HG02943 (cell line): ENCODE results near the gene VPREB3.

ENCODE experiments used
- ATAC-seq: cut with Tn5 transposase; IDR thresholded peaks from one replicate; pipeline ENCODE4 v1.9.1; 2021; ENCODE audit warnings: mild to moderate bottlenecking, low read depth, moderate library complexity; ENCODE audit not compliant: unreplicated experiment

The VPREB3 gene

GRCh38 chr22:23783265-23784150 lies 29.3 kb upstream of the VPREB3 start:
- no peak for ATAC-seq

GRCh38 chr22:23782703-23783102 lies 28.5 kb upstream of the VPREB3 start:
- no peak for ATAC-seq

GRCh38 chr22:23782252-23782651 lies 28.0 kb upstream of the VPREB3 start:
- no peak for ATAC-seq

GRCh38 chr22:23781511-23782183 lies 27.4 kb upstream of the VPREB3 start:
- no peak for ATAC-seq

- no peak for ATAC-seq
Measured at GRCh38 chr22:23781065-23781464, 26.8 kb upstream of the VPREB3 start.

- no peak for ATAC-seq
Measured at GRCh38 chr22:23780146-23780748, 26.0 kb upstream of the VPREB3 start.

- no peak for ATAC-seq
Measured at GRCh38 chr22:23779731-23780130, 25.5 kb upstream of the VPREB3 start.

GRCh38 chr22:23779083-23779482 lies 24.9 kb upstream of the VPREB3 start:
- no peak for ATAC-seq

GRCh38 chr22:23778577-23778900 lies 24.3 kb upstream of the VPREB3 start:
- ATAC-seq, result no peak

- no peak for ATAC-seq
Measured at GRCh38 chr22:23777776-23778576, 23.8 kb upstream of the VPREB3 start.

GRCh38 chr22:23775779-23776375 lies 21.7 kb upstream of the VPREB3 start:
- no peak for ATAC-seq

- ATAC-seq, result no peak
Measured at GRCh38 chr22:23774922-23775436, 20.8 kb upstream of the VPREB3 start.

GRCh38 chr22:23774114-23774921 lies 20.1 kb upstream of the VPREB3 start:
- ATAC-seq, result no peak

GRCh38 chr22:23773483-23774113 lies 19.4 kb upstream of the VPREB3 start:
- no peak for ATAC-seq

- ATAC-seq, result no peak
Measured at GRCh38 chr22:23772649-23773473, 18.6 kb upstream of the VPREB3 start, which contains the start of gene MMP11. MMP11 (plus strand) TSS chr22:23772849; CDS start chr22:23772871, 22 bp downstream.

- no peak for ATAC-seq
Measured at GRCh38 chr22:23772315-23772648, 18.1 kb upstream of the VPREB3 start.

- ATAC-seq, result no peak
Measured at GRCh38 chr22:23769321-23769965, 15.2 kb upstream of the VPREB3 start.
